Measurements from ENCODE around the gene INO80E.

The INO80E gene

GRCh38 chr16:29984764-29985147 is 11.3 kb upstream of the INO80E start:
- no peak overlapping the region for H3K4me3 ChIP-seq
- no peak for DNase-seq (ENCODE audit: low spot score)
- no peak for TF ChIP-seq CTCF (IDR thresholded peaks at IDR 0.05)
- H3K27ac ChIP-seq, result no peak overlapping the region

- H3K4me3 ChIP-seq, result no peak overlapping the region
- no peak for TF ChIP-seq CTCF (IDR thresholded peaks at IDR 0.05)
- H3K27ac ChIP-seq, result no peak overlapping the region
- no peak for DNase-seq (ENCODE audit: low spot score)
Measured at GRCh38 chr16:29985271-29985811, 10.7 kb upstream of the INO80E start.

- H3K27ac ChIP-seq, result no peak overlapping the region
- no peak overlapping the region for H3K4me3 ChIP-seq
- DNase-seq (ENCODE audit: low spot score), result no peak
- no peak for TF ChIP-seq CTCF (IDR thresholded peaks at IDR 0.05)
Measured at GRCh38 chr16:29986231-29986630, 9.8 kb upstream of the INO80E start.

- H3K4me3 ChIP-seq, result no peak overlapping the region
- TF ChIP-seq CTCF (IDR thresholded peaks at IDR 0.05), result no peak
- H3K27ac ChIP-seq, result no peak overlapping the region
- no peak for DNase-seq (ENCODE audit: low spot score)
Measured at GRCh38 chr16:29986931-29987330, 9.1 kb upstream of the INO80E start.

GRCh38 chr16:29987371-29988085 is 8.5 kb upstream of the INO80E start:
- no peak for TF ChIP-seq CTCF (IDR thresholded peaks at IDR 0.05)
- H3K4me3 ChIP-seq, result no peak overlapping the region
- no peak for DNase-seq (ENCODE audit: low spot score)
- H3K27ac ChIP-seq, result no peak overlapping the region

- TF ChIP-seq CTCF (IDR thresholded peaks at IDR 0.05), result no peak
- Histone ChIP-seq H3K27ac (no peak overlapping the region), H3K4me3 (no peak overlapping the region)
- no peak for DNase-seq (ENCODE audit: low spot score)
Measured at GRCh38 chr16:29988346-29989075, 7.5 kb upstream of the INO80E start.
